Breast epithelium (tissue), 3 donors: ENCODE data around the gene C12orf57.

Source experiments
- POLR2A ChIP-seq: fragments of 450-650 bp; IDR thresholded peaks from one replicate; pipeline ENCODE4 v1.6.1; 2016; ENCODE audit warnings: antibody characterized with exemption, mild to moderate bottlenecking, moderate library complexity
- POLR2AphosphoS5 ChIP-seq, 3 donors: sonication (generic); formaldehyde crosslinking; IDR thresholded peaks; one replicate each; pipeline ENCODE4 v1.6.1; 2017; ENCODE audit warnings: antibody characterized with exemption in 3 of 3
- TF ChIP-seq, protein P1 (sequence below), 3 donors: fragments of 450-650 bp; IDR thresholded peaks; one replicate each; pipeline ENCODE4 v1.5.1; 2016 to 2017; ENCODE audit warnings: antibody characterized with exemption in 3 of 3, mild to moderate bottlenecking in 3 of 3, moderate library complexity in 3 of 3

DNA sequence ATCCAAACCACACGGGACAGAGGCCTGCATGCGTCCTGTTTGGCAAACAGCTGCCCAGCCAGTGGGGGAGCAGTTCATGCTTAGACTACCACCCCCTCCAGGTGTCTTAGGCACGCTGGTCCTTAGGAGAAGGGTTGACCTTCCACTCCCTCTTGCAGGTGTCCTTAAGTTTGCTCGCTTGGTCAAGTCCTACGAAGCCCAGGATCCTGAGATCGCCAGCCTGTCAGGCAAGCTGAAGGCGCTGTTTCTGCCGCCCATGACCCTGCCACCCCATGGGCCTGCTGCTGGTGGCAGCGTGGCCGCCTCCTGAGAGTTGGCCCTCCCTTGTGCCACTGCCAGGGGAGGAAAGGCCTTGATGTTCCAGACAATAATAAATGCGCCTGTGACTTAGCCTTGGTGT, 1.8 kb downstream of the C12orf57 start:
- TF ChIP-seq POLR2A, result no peak
- TF ChIP-seq, protein P1, sequence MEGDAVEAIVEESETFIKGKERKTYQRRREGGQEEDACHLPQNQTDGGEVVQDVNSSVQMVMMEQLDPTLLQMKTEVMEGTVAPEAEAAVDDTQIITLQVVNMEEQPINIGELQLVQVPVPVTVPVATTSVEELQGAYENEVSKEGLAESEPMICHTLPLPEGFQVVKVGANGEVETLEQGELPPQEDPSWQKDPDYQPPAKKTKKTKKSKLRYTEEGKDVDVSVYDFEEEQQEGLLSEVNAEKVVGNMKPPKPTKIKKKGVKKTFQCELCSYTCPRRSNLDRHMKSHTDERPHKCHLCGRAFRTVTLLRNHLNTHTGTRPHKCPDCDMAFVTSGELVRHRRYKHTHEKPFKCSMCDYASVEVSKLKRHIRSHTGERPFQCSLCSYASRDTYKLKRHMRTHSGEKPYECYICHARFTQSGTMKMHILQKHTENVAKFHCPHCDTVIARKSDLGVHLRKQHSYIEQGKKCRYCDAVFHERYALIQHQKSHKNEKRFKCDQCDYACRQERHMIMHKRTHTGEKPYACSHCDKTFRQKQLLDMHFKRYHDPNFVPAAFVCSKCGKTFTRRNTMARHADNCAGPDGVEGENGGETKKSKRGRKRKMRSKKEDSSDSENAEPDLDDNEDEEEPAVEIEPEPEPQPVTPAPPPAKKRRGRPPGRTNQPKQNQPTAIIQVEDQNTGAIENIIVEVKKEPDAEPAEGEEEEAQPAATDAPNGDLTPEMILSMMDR (IDR thresholded peaks at IDR 0.05), result no peak
- no peak for TF ChIP-seq POLR2AphosphoS5 (IDR thresholded peaks at IDR 0.05)
